ENCODE data around the gene RRP15. TPM values are rescaled to one million over a fixed set of nuclear protein-coding genes. Genes with fewer than 3 reads are reported as not detected.

RRP15 gene
- total RNA-seq, 1 donor from 2014 or later = 3.7 TPM

DNA sequence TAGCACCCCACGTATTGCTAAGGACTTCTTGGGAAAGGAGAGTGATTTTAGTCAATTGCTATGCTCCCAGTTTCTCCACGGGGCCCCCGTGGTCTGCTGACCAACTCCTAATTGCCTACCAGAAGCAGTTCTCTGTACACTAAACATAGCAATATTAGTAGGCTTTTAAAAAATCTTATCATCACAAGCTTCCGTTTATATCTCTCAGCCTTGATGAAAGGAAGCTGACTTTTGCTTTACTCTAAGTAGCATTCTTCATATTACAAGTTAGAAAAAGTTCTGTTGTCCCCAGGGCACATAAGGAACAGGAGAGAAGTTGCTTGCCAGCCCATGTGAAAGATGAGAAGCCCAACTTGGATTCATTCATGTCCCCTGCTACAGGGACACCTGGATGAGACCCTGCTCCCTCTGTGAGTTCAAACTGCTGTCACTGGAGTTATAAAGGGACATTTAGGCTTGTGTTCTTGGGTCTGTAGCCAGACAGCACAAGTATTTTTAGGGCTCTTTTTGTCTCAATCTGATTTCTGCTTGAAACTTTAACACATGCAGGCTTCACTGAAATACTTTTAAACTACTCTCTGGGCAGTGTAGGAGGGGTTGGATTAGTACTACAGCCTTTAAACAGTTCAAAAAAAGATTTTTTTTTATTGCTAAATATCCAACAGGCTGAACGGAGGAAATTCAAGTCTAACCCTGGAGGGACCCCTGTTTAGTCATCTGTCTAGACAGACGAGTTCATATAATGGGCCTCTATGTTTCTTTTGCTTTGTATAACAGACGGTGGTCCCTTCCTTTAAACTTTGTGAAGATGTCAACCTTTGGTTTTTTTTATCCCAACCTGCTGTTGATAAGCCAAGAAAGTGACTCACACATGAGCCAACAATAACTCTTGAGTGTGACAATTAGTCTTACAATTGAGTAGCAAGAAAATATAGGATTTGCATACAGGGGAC lies 89.6 kb downstream of the RRP15 start:
- TF ChIP-seq, protein P1, sequence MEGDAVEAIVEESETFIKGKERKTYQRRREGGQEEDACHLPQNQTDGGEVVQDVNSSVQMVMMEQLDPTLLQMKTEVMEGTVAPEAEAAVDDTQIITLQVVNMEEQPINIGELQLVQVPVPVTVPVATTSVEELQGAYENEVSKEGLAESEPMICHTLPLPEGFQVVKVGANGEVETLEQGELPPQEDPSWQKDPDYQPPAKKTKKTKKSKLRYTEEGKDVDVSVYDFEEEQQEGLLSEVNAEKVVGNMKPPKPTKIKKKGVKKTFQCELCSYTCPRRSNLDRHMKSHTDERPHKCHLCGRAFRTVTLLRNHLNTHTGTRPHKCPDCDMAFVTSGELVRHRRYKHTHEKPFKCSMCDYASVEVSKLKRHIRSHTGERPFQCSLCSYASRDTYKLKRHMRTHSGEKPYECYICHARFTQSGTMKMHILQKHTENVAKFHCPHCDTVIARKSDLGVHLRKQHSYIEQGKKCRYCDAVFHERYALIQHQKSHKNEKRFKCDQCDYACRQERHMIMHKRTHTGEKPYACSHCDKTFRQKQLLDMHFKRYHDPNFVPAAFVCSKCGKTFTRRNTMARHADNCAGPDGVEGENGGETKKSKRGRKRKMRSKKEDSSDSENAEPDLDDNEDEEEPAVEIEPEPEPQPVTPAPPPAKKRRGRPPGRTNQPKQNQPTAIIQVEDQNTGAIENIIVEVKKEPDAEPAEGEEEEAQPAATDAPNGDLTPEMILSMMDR (IDR thresholded peaks at IDR 0.05) = no peak
- no peak for TF ChIP-seq POLR2AphosphoS5 (IDR thresholded peaks at IDR 0.05; ENCODE audit: insufficient read depth in 1 of 2, low read depth in 1 of 2)
- TF ChIP-seq POLR2A (IDR thresholded peaks at IDR 0.05) = no peak
- Histone ChIP-seq H3K4me3 (no peak overlapping the region), H3K27me3 (no peaks in the 10 kb centered on the region), H3K9me3 (no peaks in the 10 kb centered on the region), H3K36me3 (no peaks in the 10 kb centered on the region), H3K4me1 (peaks cover 48% of the 10 kb centered on the region), H3K27ac (peak overlapping the region; percentile 61)
- no peak for DNase-seq (ENCODE audit: extremely low spot score in 2 of 2)
- intact Hi-C loops (cut with DNase I) = no loop called here

DNA sequence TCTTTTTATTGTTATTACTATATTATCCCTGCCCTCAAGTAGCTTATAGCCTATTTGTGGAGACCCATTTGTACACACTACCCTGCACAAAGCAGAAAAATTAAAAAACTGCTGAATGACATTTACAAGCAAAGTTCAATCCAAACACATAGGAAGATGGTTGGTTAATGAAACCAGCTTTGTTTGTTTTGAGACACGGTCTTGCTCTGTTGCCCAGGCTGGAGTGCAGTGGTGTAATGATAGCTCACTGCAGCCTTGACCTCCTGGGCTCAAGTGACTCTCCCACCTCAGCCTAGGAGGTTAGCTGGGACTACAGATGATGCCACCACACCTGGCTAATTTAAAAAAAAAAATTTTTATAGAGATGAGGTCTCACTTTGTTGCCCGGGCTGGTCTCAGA lies 91.6 kb downstream of the RRP15 start:
- peak overlapping the region; percentile 42 for H3K27ac ChIP-seq
- no peaks in the 10 kb centered on the region for H3K27me3 ChIP-seq
- no peaks in the 10 kb centered on the region for H3K9me3 ChIP-seq
- no peaks in the 10 kb centered on the region for H3K36me3 ChIP-seq
- intact Hi-C loops (cut with DNase I) = no loop called here
- peaks cover 57% of the 10 kb centered on the region for H3K4me1 ChIP-seq
- TF ChIP-seq, protein P1 (IDR thresholded peaks at IDR 0.05) = no peak
- TF ChIP-seq POLR2A (IDR thresholded peaks at IDR 0.05) (no peak), POLR2AphosphoS5 (IDR thresholded peaks at IDR 0.05; ENCODE audit: insufficient read depth in 1 of 2, low read depth in 1 of 2) (no peak)
- H3K4me3 ChIP-seq = no peak overlapping the region
- no peak for DNase-seq (ENCODE audit: extremely low spot score in 2 of 2)

DNA sequence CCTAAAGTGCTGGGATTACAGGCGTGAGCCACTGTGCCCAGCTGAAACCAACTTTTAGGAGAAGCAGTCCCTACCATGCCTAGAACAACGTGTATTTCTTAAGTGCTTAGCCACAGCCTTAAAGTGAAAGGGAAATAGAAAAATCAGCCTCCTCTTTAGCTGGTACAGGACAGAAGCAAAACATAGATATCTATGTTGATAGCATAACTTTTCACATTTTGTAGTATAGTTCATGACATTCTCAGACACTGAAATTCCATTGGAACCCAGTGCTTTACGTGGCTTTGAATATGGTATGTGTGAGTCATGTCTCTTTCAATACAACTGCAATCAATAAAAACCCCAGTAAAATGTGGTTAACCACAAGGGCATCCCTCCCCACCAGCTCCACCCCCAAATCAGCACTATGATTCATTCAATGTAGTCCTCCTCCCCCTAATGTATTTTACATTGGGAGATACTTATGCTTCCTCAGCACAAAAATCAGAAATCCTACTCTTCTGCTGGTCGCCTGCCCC lies 92.1 kb downstream of the RRP15 start:
- H3K4me3 ChIP-seq = no peak overlapping the region
- no peaks in the 10 kb centered on the region for H3K36me3 ChIP-seq
- no peak for TF ChIP-seq POLR2A (IDR thresholded peaks at IDR 0.05)
- TF ChIP-seq, protein P1 (IDR thresholded peaks at IDR 0.05) = no peak
- no peak for TF ChIP-seq POLR2AphosphoS5 (IDR thresholded peaks at IDR 0.05; ENCODE audit: insufficient read depth in 1 of 2, low read depth in 1 of 2)
- no peak for DNase-seq (ENCODE audit: extremely low spot score in 2 of 2)
- peaks cover 53% of the 10 kb centered on the region for H3K4me1 ChIP-seq
- intact Hi-C loops (cut with DNase I) = no loop called here
- H3K27me3 ChIP-seq = no peaks in the 10 kb centered on the region
- no peaks in the 10 kb centered on the region for H3K9me3 ChIP-seq
- H3K27ac ChIP-seq = peak overlapping the region; percentile 42

DNA sequence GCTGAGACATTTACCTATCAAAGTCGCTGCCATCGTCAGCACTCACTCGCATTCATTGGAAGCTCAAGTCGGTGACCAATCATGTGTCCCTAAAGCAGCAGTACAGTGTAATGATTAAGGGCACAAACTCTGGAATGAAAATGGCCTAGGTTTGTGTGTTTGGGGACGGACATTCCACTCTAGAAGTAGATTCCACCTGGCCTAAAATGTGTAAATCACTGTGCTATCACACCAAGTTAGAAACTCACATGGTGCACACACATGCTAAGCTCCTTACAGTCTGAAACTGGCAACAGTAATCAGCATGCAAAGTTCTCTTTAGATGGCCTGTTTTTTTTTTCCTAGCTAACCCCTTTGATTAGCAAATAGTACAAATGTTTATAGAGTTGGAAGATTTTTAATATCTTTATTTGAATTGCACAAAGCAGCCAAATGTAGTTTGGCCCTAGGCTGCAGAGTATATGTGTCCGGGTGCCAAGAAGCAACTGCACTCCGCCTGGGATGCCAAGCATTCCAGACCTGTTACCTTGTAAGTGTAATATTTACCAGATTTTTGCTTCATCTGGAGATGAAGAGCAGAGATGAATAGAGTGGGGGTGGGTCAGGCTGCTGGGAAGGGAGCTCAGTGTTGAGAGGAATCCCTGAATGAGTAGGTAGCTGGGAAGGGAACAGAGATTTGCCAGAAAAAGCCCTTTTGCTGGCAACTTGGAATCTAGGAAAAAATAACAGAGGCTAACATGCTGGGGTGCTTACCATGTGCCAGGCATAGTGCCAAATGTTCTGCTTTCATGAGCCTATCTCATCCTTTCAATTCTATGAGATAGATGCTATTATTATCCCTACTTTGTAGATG lies 95.3 kb downstream of the RRP15 start:
- intact Hi-C loops (cut with DNase I) = no loop called here
- H3K36me3 ChIP-seq = no peaks in the 10 kb centered on the region
- H3K27me3 ChIP-seq = no peaks in the 10 kb centered on the region
- DNase-seq (ENCODE audit: extremely low spot score in 2 of 2) = no peak
- H3K9me3 ChIP-seq = no peaks in the 10 kb centered on the region
- TF ChIP-seq POLR2A (IDR thresholded peaks at IDR 0.05) (no peak), POLR2AphosphoS5 (IDR thresholded peaks at IDR 0.05; ENCODE audit: insufficient read depth in 1 of 2, low read depth in 1 of 2) (no peak)
- TF ChIP-seq, protein P1 (IDR thresholded peaks at IDR 0.05) = no peak
- peaks cover 39% of the 10 kb centered on the region for H3K4me1 ChIP-seq
- H3K27ac ChIP-seq = no peak overlapping the region
- H3K4me3 ChIP-seq = no peak overlapping the region

All from vagina (tissue), 2 donors.